Activated naive CD8-positive, alpha-beta T cell treated with anti-CD3 and anti-CD28 coated beads for 36 hours (primary cell): ENCODE measurements around the gene HBS1L. TPM values are rescaled to one million over a fixed set of nuclear protein-coding genes. Genes with fewer than 3 reads are reported as not detected.

Experiments used
- DNase-seq: peaks from one replicate; pipeline ENCODE4 v3.0.0; 2021
- H3K27ac Mint-ChIP-seq: one replicate; pipeline ENCODE4 v1.8.0; 2022; ENCODE audit warnings: mild to moderate bottlenecking, moderate library complexity, mixed read lengths
- H3K27me3 Mint-ChIP-seq: one replicate; pipeline ENCODE4 v1.8.0; 2022; ENCODE audit warnings: mild to moderate bottlenecking, mixed read lengths
- H3K36me3 Mint-ChIP-seq: one replicate; pipeline ENCODE4 v1.8.0; 2021; ENCODE audit warnings: mild to moderate bottlenecking, mixed read lengths
- H3K4me1 Mint-ChIP-seq: one replicate; pipeline ENCODE4 v1.8.0; 2021; ENCODE audit warnings: mixed read lengths
- H3K4me3 Mint-ChIP-seq: one replicate; pipeline ENCODE4 v1.8.0; 2022; ENCODE audit warnings: mild to moderate bottlenecking, moderate library complexity, mixed read lengths
- H3K9me3 Mint-ChIP-seq: one replicate; pipeline ENCODE4 v1.8.0; 2022; ENCODE audit warnings: mixed read lengths
- total RNA-seq, 2 experiments: library from RNA; stranded (reverse); gene quantifications; one replicate each; pipeline ENCODE4 v1.2.3, GENCODE V29; 2021

Gene HBS1L
- total RNA-seq, 2 experiments from 2014 or later: 147 to 151 TPM

DNA sequence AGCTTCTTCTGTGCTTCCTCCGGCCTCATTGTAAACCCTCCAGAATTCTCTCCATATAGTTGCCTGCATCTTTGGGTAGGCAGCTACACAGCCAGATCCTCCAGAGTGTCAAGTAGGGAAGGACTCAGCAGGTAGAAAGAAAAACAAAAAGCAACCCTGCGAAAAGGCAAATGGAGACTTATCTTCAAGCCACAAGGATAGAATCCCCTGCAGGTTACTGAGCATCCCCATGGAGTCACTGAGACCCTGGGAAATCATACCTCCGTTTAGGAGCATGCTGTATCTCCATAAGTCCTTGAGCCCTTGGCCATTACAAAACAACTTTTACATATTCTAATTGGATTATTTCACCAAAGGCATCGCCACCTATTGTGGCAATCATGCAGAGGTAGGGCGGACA, 133.3 kb downstream of the HBS1L start:
- DNase-seq: no peak
- no peak overlapping the region for H3K27ac Mint-ChIP-seq
- peaks cover 4% of the 10 kb centered on the region for H3K36me3 Mint-ChIP-seq
- no peaks in the 10 kb centered on the region for H3K4me1 Mint-ChIP-seq
- H3K9me3 Mint-ChIP-seq: no peaks in the 10 kb centered on the region
- H3K4me3 Mint-ChIP-seq: no peak overlapping the region
- H3K27me3 Mint-ChIP-seq: no peaks in the 10 kb centered on the region

DNA sequence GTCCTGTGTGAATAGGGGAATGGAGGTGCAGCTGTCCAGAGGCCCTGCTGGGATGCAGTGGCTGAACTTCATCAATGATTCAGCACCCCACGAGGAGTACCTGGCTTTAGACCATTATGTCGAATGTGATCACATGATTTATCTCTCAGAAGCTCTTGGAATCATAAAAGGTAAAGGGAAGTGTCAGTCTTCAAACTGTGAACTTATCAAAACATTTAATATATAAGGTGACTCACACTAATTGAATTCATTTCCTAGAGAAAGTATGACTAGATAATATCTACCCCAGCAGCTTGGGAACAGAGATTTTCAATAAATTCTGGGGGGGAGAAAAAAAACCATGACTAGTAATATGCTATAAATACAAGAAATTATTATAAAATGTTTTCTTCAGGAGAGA, 134.2 kb downstream of the HBS1L start:
- Mint-ChIP-seq H3K27me3 (no peaks in the 10 kb centered on the region), H3K27ac (no peak overlapping the region), H3K4me1 (no peaks in the 10 kb centered on the region), H3K4me3 (no peak overlapping the region), H3K9me3 (no peaks in the 10 kb centered on the region), H3K36me3 (peaks cover 7% of the 10 kb centered on the region)
- DNase-seq: no peak

DNA sequence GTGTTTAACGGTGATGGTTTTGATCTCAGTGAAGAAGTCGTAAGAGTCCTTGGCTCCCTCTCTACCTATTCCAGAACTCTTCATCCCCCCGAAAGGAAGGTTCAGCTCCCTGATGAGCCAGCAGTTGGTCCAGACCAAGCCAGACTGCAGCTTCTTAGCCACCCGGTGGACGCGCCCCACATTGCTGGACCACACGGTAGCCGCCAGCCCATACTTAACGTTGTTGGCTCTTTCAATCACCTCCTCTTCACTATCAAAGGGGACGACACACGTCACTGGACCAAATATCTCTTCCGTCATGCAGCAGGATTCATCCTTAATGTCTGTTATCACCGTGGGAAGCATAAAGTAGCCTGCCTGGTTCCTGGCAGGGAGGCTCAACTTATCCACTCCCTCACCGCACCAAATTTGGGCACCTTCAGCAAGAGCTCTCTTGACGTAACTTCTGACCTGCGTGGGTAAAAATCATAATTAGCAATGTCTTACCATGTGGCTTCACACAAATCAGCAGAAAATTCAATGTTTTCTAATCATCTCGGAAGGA, 136.1 kb downstream of the HBS1L start:
- H3K4me1 Mint-ChIP-seq: no peaks in the 10 kb centered on the region
- H3K27ac Mint-ChIP-seq: no peak overlapping the region

DNA sequence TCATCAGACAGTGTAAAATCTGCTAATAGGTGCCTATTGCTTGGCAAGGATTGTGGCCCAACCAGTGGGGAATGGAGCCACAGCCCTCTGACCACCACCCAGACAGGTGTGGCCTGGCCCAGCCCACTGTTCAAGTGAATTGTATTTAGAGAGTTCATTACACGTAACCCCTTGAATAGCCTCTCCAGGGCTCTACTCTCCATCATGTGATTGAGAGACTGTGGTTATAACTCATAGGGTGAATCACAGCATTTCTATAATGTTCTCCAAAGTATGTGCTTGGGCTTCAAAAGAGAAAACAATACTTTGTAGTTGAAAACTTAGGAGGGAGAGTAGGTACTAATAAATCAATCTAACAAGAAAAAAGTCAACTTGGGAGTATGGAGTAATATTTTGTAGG, 143.1 kb downstream of the HBS1L start:
- H3K27me3 Mint-ChIP-seq: no peaks in the 10 kb centered on the region
- DNase-seq: no peak
- peaks cover 2% of the 10 kb centered on the region for H3K9me3 Mint-ChIP-seq
- H3K4me3 Mint-ChIP-seq: no peak overlapping the region
- H3K4me1 Mint-ChIP-seq: no peaks in the 10 kb centered on the region
- no peak overlapping the region for H3K27ac Mint-ChIP-seq
- peaks cover 3% of the 10 kb centered on the region for H3K36me3 Mint-ChIP-seq

More for the DNA sequence above, 136.1 kb downstream of the HBS1L start:
- Mint-ChIP-seq H3K9me3 (peaks cover 2% of the 10 kb centered on the region), H3K36me3 (peaks cover 7% of the 10 kb centered on the region), H3K4me3 (no peak overlapping the region), H3K27me3 (no peaks in the 10 kb centered on the region)
- DNase-seq: no peak

DNA sequence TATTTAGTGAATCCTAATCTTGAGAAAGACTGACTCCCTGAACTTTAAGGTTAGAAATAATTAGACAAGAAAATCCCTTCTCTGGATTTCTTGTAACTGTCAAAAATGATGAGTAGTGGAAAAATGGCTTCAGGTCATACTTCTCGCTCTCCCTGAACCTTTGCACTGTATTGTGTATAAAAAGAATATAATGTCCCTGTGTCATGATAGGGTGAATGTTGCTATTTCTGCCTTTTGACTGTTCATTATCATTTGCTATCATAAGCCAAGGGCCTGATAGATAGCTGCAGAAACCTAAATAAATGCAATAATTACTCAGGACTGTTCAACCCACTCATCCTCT, 144.1 kb downstream of the HBS1L start:
- Mint-ChIP-seq H3K4me3 (no peak overlapping the region), H3K36me3 (peaks cover under 1% of the 10 kb centered on the region), H3K27ac (no peak overlapping the region), H3K9me3 (peaks cover 2% of the 10 kb centered on the region), H3K4me1 (no peaks in the 10 kb centered on the region), H3K27me3 (no peaks in the 10 kb centered on the region)
- no peak for DNase-seq

Other genes starting within 250 kb of the HBS1L start
- 1 to 10 TPM in 1 of 2 experiments, under 1 TPM in 1; 0.46 to 1.8 TPM for gene ALDH8A1, start 104.7 kb downstream of the HBS1L start, total RNA-seq
- 10 to 100 TPM; 36.6 to 37.2 TPM for gene MYB, start 126.5 kb upstream of the HBS1L start, total RNA-seq